ENCODE results near the gene IL1RN. TPM values are rescaled to one million over a fixed set of nuclear protein-coding genes. Genes with fewer than 3 reads are reported as not detected.

Gene IL1RN
- total and polyA plus RNA-seq, 2 of the 8 experiments (the other 6 are each of a cell fraction or from before 2014, with no cell fraction given): not detected

DNA sequence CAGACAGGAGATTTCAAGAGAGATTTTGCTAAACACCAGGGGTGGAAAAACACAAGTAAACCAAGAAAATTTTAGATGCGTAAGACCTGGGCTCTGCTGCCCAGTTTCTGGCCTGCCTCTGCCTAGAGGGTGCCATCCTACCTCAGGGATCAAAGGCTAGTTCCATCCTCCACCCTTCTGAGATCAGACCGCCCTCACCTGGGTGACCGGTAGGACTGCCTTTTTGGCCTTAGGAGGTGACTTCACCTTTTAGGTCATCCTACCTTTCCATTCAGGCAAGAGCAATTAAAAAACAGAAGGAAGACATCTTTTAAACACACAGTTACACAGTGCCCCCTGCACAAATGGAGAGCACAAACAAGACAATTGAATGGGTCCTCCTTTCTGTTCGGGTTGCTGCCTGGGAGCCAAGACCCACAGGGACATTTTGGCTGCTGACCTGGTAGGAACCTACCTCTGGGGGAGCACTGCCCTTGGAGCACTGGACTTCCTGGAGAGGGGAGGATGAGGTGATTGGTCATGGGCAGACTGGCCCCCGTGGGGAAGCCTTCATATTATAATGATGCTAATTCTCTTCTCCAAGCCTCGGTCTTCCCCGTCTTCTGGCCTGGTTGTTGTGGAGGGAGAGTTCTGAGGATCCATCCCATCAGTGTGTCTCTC is 49.4 kb downstream of the IL1RN start:
- 87% methylated on average over 7 of the region's 7 CpGs; no CpG with 5 or more reads in 1 of the 2 experiments for WGBS, 2 experiments (ENCODE audit: extremely low coverage in 1 of 2, insufficient coverage in 1 of 2, insufficient read length in 1 of 2, insufficient replicate concordance in 2 of 2, low coverage in 1 of 2, low lambda C conversion rate in 2 of 2, missing lambda C conversion rate in 1 of 2)
- H4K5ac ChIP-seq (ENCODE audit: insufficient read length, low read depth, low read length): no peak overlapping the region
- no peak overlapping the region for H2BK15ac ChIP-seq (ENCODE audit: low read length)
- no peaks in the 10 kb centered on the region for H3K79me2 ChIP-seq (ENCODE audit: control insufficient read depth in 1 of 2, insufficient read depth in 2 of 2, low read length in 2 of 2)
- H3K9me3 ChIP-seq (ENCODE audit: insufficient read depth in 2 of 2, low read depth in 1 of 2, low read length in 1 of 2): no peaks in the 10 kb centered on the region
- no peak for FAIRE-seq
- H3K9ac ChIP-seq (replicated peaks in 1 of 4; ENCODE audit: extremely low read depth in 1 of 4, low read depth in 3 of 4, low read length in 3 of 4): no peak overlapping the region
- H3K14ac ChIP-seq (ENCODE audit: insufficient read length): no peak overlapping the region
- no peaks in the 10 kb centered on the region for H3K79me1 ChIP-seq (ENCODE audit: low read depth, low read length)
- no peak overlapping the region for H4K91ac ChIP-seq (replicated peaks; ENCODE audit: insufficient read length, low read length)
- no peak overlapping the region for H2BK20ac ChIP-seq (ENCODE audit: low read length)
- H3K56ac ChIP-seq (replicated peaks; ENCODE audit: insufficient read length, low read depth, low read length): no peak overlapping the region
- no peaks in the 10 kb centered on the region for H3K27me3 ChIP-seq (replicated peaks in 1 of 4; ENCODE audit: control insufficient read depth in 3 of 4, extremely low read depth in 1 of 4, insufficient read depth in 3 of 4, low read length in 3 of 4)
- H3K4me2 ChIP-seq (ENCODE audit: insufficient read depth in 1 of 2, low read depth in 2 of 2, low read length in 2 of 2): no peak overlapping the region
- H3K36me3 ChIP-seq (ENCODE audit: control insufficient read depth in 2 of 4, insufficient read depth in 4 of 4, low read length in 3 of 4): no peaks in the 10 kb centered on the region
- no peaks in the 10 kb centered on the region for H4K20me1 ChIP-seq (replicated peaks in 1 of 2; ENCODE audit: control insufficient read depth in 1 of 2, insufficient read depth in 2 of 2, low read length in 2 of 2)
- no peak overlapping the region for H3K23ac ChIP-seq (ENCODE audit: insufficient read length)
- no peak overlapping the region for H3K27ac ChIP-seq (ENCODE audit: low read depth, low read length)
- H3K23me2 ChIP-seq (ENCODE audit: low read depth, low read length): no peaks in the 10 kb centered on the region
- ChIA-PET CTCF (ENCODE audit: partially characterized antibody) (interaction anchor here (1.5 to 6.2 kb wide), 4 partner anchors 12 to 50 kb away, joined by 3 to 63 read pairs (median 20); no protein-coding TSS in a partner anchor), POLR2A (ENCODE audit: partially characterized antibody) (no interaction called here)
- H2BK5ac ChIP-seq (ENCODE audit: low read depth, low read length): no peak overlapping the region
- no peak overlapping the region for H2AK5ac ChIP-seq (ENCODE audit: low read depth, low read length)
- no peak overlapping the region for H3K4ac ChIP-seq (replicated peaks; ENCODE audit: insufficient read length, low read depth, low read length)
- H2BK120ac ChIP-seq (replicated peaks; ENCODE audit: low read depth, low read length): no peak overlapping the region
- no peak overlapping the region for H2BK12ac ChIP-seq (ENCODE audit: low read depth, low read length)
- peaks cover 0 to 8% (median 2%) of the 10 kb centered on the region in 4 experiments; a peak in 4 of 7 replicates for H3K4me1 ChIP-seq (replicated peaks in 1 of 4; ENCODE audit: control insufficient read depth in 3 of 4, insufficient read depth in 4 of 4, low read length in 3 of 4)
- H2AFZ ChIP-seq (ENCODE audit: low read length): no peak overlapping the region
- DNase-seq (ENCODE audit: low read depth in 1 of 2, low spot score in 2 of 2): no peak
- no peak overlapping the region; the same call in 1 of the 2 replicates for H3K18ac ChIP-seq (ENCODE audit: extremely low read depth, low read length)
- H3K4me3 ChIP-seq (ENCODE audit: extremely low read depth in 1 of 4, insufficient read depth in 2 of 4, low read depth in 3 of 4, low read length in 4 of 4): no peak overlapping the region
- no peak overlapping the region for H4K8ac ChIP-seq (ENCODE audit: extremely low read depth, insufficient read depth, low read length)
- TF ChIP-seq RAD21 (IDR thresholded peaks at IDR 0.05 in 1 of 2, conservative IDR thresholded peaks at IDR 0.05 in 1 of 2; ENCODE audit: low read depth in 2 of 2, low read length in 2 of 2): 0 out of 4 replicates have a peak, but pooled peaks of 1 of the 2 experiments have one; percentile 4

All from H1 (cell line).